Activated T-cell treated with anti-CD3 and anti-CD28 coated beads, Interleukin-2, amount 50 U/mL, for 48 hours (primary cell): ENCODE results near the gene AQP1.

ENCODE experiments used
- DNase-seq, 2 experiments: peaks; one replicate each; pipeline ENCODE4 v3.0.0-alpha.2; 2020

Gene AQP1

DNA sequence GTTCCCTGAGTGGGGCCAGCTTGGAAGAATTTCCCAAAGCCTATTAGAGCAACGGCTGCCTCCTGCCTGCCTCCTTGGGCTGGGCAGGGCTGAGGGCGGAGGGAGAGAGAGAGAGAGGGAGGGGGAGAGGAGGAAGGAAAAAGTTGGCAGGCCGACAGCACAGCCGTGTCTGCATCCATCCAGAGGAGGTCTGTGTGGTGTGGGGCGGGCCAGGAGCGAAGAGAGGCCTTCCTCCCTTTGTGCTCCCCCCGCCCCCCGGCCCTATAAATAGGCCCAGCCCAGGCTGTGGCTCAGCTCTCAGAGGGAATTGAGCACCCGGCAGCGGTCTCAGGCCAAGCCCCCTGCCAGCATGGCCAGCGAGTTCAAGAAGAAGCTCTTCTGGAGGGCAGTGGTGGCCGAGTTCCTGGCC, at the start of gene AQP1:
TSS of gene AQP1 (plus strand) at position 293 of the 409 bp plus-strand sequence. CDS start at position 350, 57 bp downstream.
- no peak for DNase-seq

DNA sequence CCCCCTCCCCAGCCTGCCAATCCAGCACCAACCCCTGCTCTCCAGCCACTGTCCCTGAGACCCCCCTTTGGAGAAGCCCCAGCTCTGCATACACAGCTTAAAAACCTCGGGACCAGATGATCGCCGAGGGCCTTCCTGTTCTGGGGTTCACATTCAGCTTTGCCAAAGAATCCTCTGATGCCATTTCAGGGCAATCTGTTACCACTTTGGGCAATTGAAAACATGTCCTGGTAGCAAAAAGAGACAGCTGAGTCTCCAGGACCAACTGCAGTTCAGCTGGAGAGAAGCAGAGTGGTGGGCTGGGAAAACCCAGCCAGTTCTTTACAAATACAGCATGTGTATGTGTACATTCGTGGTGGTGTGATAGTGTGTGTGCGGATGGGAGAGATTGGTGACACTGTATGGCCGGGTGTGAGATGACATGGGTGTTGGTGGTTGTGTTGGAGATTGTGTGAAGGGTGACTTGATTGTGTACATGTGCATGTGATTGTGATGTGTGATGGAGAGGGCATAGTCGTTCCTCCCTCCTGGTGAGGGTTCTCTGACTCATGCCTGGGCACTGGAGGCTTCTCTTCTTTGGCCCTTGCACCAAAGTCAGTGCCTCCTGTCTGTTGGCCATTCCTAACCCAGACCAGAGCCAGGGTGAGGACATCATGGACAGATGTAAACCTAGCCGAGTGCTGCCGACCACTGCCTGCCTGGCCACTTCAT, 48.5 kb upstream of the AQP1 start:
- DNase-seq = no peak

DNA sequence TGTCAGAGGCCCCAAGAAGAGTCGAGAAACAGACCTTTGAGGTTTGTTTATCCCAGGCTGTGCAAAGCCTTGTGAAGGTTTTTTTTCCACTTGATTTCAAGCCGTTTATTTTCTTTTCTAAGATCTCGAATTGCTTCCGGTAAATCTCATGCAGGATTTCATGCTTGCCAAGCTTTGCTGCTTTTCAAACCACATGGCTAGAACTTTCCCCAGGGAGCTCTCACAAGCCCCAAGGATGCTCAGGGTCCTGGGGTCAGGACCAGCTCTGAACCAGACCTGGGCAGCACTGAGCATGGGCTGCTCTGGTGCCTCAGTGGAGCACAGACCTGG, 48.0 kb upstream of the AQP1 start:
- no peak for DNase-seq

DNA sequence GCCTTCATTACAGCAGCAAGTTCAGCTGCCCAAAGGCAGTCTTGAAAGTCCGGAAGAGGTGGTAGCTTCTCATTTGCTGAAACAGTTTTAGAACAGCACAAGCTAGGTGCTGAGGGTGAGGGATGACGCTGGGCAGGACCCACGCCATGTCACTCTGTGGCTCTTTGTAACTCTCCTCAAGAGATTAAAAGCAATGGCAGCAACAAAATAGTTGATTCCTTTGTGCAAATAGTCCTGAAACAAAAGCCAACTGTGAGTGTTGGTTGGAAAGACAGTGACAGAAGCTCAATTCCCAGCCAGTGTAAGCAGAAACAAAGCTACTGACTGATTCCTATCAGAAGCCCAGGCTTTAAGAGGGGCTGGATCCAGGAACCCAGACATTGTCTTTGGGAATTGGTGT, 47.6 kb upstream of the AQP1 start:
- DNase-seq = no peak

DNA sequence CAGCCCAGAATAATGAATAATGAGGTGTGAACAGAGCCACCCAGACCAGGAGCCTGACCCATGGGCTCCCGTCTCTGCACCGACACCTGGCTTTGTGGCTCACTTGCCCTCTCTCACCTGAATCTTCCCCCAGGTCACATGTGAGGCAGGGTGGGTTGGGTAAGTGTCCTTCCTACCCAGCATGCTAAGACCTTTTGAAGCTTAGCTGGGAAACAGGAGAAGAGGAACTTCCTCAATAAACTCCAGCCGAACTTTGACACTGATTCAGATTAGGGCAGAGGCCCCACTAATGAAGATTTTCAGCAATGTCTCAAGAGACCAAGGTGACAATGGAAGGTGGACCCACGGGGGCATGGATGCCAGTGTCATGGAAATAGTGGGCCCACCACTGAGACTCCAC, 46.6 kb upstream of the AQP1 start:
- no peak for DNase-seq

DNA sequence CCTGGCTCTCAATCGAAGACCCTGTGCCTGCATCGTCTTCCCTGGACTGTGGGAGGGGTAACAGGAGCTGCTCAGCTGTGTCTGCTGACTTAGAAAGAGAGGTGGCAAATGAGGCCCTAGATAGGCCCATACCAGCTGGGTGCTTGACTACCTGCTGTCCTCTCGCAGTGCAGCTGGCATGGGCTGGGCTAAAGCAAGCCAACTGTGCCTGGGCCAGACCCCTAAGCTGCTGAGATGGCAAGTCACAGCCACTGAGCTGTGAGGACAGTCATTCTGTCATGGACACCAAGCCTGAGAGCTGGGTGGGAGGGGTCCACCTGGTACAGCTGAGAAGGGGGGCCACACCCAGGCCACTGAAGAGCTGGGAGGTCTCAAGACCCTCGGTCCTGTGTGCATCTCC, 45.8 kb upstream of the AQP1 start:
- no peak for DNase-seq

DNA sequence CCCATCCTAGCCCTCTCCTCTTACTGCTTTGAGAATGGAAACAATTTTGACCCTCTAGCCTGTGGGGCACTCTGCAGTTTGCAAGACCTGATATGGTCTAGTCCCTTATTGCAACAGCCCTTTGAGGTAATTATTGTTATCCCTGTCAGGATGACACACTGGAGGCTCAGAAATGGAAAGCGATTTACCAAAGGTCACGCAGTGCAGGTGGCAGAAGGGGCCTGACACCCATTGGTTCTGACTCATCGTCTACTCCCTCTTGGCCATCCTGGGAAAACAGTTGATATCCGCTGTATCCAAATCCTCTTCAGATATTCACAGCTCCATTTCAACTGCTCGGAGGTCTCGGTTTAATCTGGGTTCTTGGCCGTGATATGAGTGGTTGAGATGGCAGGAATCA, 44.7 kb upstream of the AQP1 start:
- no peak for DNase-seq

DNA sequence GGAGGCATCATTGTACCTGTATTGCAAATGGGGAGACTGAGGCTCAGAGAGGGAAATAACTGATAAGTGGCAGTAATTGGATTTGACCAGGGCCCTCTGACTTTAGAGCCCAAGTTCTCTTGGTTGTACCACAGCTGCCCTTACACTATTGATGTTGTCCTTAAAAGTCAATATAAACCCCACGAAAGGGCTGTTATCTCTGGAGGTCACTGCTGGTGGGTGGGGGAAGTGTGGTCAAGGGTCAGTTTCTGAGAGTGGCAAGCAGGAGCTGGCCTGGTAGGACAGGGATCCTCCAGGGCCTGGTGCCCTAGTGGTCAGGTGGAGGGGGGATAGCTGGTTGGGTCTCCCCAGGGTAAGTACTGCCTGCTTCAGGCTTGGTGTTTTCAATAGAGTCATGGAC, 44.2 kb upstream of the AQP1 start:
- DNase-seq = no peak

DNA sequence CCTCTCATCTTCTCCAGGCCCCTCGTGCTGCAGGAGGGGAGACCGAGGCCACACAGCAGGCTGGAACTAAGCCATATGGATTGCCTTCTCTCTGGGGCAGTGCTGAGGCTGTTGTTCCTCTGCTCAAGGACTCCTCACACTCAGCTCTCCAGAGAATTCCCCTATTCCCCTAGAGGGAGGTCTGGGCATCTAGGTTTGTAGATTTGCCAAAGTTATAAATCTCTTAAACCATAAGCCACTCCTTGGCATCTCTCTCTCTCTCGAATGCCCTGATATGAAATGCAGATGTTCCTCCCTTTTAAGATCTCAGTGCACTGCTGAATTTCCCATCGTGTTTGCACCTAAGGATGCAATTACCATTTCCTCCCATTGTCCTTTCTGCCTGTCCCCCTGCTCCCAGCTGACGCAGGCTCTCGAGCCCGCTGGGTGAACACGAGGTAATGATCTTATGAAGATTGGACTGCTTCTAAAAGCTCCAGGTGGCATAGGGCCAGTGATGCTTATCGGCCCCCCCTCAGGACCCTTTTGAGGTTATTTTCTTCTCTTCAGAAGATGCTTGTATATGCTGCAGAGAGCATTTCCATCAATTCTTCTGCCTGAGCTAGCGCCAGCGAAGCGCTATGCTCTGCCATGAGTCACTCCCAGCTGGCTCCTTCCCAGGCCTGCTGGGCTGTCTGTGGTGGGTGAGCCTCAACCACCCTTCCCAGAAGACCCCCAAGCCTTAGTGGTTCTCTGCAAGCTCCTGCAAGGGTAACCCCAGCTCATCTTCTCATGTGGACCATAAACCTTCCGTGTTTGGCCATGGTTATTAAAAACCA, 41.6 kb upstream of the AQP1 start:
- no peak for DNase-seq

DNA sequence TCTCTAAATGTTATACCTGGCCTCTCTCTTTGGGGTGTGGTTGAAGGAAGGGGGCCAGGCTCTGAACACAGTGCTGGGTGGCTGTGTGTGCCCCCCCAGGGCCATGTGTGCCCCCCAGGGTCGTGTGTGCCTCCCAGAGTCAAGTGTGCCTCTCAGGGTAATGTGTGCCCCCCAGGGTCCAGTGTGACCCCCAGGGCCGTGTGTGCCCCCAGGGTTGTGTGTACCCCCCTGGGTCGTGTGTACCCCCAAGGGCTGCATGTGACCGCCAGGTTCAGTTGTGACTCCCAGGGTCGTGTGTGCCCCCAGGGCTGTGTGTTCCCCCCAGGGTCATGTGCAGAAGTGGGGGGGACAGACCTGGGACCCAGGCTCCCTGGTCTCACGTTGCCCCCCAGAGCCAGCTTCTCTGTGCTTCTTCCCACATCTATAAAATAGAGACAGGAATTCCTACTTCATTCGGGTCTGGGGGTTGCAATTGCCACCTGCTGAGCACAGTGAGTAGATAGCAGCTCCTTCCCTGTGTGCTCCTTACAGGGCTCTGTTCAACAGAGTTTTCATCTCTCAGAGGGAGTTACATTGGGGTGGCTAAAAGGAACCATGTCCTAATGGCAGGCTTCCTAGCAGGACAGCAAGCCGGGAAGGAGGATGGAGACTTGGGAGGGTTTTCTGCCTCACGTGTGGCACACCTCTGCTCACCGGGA, 40.7 kb upstream of the AQP1 start:
- DNase-seq = no peak

DNA sequence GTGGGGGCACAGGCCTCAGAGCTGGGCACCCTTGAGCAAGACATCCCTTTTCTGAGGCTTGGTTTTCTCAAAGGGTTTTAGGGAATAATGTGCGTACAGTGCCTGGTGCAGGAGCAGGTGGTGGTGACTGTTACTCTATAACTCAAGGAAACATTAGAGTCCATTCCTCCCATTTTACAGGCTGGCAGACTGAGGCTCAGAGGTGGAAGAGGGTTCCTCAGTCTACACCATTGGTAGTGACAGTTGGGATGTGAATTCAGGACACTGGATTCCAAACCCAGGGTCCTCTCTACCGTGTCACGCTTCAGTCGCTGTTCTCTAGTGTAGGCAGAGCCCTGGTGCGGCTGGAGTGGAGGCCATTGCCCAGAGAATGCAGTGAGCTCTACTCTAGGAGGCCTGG, 40.0 kb upstream of the AQP1 start:
- DNase-seq = no peak

DNA sequence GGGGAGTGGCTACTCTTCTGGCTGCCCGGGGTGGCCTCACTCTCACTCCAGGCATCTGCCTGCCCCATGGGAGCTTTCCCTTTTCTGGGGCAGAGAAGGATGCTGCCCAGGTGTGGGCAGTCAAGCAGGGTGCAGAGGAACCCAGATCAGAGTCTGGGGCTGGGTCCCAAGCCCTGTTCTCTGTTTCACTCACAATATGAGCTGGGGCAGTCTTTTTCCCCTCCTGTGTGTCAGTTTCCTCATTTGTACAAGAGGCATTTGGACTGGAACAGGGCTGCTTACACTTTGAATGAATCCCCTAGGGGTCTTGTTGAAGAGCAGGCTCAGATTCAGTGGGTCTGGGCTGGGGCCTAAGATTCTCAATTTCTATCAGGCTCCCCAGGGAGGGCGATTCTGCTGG, 38.4 kb upstream of the AQP1 start:
- no peak for DNase-seq

DNA sequence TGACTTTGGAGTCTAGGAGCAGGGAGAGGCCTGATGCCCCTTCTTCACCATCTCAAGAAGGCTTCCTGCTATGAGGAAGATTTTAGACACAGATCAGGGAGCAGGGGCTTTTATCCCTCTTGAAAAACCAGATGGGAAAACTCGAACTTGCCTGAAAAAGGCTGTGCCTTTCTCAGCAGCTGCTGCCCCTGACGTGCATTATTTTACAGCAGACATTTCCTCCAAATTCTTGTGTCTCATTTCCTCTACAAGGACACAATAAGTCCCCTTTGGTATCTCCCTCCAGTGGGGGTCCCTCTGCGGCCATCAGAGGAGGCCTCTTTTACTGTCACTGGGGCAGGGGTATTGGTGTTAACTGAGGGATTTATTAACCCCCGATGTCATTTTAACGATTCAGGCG, 38.0 kb upstream of the AQP1 start:
- no peak for DNase-seq

DNA sequence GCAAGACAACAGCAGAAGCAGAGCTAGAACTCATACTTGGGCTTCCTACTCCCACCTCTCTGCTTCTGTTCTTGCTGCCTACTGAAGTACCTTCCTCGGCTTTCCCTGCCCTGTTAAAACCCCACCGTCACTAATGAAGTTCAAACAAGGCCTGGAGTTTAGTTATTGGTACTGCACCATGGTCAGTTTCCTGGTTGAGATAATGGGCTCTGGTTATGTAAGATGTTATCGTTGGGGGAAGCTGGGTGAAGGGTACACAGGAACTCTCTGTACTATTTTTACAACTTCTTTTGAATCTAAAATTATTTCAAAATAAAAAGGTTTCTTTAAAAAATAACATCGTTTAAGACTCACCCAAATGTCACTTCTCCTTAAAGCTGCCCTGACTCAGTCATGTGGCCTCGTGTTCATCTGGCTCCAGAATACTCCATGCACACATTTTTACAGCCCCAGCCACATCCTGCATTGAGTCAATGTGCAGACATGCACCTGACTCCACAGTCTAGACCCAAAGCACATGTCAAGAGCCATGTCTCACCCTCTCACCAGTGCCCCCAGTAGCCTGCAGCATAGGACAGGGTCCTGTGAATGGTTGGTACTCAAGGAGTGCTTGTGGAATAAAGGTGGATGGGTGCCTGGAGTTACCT, 36.9 kb upstream of the AQP1 start:
- DNase-seq = no peak

DNA sequence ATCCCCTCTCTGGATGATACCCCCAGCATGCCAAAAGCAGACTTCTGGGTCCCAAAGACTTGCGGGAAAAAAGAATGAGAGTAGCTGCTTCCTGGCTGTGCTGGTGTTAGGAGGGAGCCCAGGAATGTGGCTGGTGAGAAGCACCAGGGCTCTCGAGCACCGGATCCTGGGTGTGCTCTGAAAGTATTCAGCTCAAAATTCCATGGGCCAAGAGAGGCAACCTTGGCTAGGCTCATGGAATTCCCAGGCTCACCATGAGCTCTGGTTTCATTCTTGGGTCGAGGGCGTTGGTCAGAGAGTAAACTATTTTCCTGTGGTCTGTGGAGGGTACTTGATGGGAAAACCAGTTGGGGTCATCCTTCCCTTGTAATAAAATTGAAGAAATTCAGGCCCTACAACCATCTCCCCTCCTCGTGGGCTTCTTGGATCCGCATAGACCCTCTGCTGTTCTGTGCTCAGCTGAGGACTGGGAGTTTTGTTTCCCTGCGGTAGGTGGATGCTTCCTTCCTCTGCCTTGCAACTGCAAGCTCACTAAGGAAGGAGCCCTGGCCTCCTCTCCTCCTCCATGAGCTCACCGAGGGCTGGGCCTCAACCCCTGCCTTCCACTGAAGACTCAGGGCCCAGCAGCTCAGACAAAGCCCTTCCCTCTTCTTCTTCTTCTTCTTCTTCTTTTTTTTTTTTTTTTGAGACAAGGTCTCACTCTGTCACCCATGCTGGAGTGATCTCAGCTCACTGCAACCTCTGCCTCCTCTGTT, 34.5 kb upstream of the AQP1 start:
- no peak for DNase-seq

DNA sequence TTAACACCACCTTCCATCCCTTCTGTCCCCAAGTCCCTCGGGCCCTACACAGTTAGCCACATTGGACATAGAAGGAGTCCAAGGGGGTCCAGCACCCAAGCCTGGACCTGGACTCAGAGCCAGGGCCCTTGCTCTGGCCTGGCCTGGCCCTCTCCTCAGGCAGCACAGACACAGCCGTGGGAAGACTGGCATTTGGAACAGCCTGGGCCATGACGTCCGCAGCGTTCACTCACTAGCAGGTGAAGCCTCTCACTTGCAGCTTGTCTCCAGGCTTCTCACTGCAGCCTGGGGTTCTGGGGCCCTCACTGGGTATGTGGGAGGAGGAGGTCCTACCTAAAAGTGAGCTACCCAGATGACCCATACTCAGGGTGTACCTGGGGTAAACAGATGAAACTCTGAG, 33.7 kb upstream of the AQP1 start:
- DNase-seq = no peak

DNA sequence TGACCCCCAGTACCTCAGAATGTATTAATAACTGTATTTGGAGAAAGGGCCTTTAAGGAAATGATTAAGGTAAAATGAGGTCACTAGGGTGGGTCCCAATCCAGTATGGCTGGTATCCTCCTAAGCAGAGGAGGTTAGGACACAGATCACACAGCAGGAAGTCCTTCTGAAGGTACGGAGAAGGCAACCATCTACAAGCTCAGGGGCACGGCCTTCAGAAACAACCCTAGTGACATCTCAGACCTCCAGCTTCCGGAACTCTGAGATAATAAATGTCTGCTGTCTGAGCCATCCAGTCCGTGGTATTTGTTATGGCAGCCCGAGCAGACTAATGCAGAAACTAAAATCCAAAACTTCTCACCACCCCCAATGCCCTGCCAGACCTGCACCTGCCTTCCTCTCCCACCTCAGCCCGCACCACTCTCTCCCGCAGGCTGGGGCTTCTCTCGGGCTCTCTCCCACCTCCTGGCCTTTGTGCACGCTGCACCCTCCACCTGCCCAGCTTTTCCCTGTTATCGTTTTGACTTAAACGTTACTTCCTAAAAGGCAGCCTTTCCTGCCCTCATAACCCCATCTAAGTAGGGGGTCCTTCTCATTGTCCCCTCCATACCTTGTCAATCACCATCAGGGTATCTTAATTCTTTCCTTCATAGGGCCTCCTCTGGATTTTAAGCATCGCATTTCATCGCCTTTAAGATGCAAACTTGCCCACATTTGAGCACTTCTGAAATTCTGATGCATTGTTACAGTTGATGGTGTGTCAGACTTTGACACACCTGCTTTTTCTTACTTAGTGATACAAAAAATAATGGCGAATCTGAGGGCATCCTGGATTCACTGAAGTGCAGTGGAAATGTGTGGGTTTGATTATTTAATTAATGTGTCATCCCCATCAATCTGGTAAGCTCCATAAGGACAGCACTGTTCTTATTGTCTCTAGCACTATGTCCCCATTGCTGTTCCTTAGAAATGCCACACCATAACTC, 32.2 kb upstream of the AQP1 start:
- DNase-seq = no peak

DNA sequence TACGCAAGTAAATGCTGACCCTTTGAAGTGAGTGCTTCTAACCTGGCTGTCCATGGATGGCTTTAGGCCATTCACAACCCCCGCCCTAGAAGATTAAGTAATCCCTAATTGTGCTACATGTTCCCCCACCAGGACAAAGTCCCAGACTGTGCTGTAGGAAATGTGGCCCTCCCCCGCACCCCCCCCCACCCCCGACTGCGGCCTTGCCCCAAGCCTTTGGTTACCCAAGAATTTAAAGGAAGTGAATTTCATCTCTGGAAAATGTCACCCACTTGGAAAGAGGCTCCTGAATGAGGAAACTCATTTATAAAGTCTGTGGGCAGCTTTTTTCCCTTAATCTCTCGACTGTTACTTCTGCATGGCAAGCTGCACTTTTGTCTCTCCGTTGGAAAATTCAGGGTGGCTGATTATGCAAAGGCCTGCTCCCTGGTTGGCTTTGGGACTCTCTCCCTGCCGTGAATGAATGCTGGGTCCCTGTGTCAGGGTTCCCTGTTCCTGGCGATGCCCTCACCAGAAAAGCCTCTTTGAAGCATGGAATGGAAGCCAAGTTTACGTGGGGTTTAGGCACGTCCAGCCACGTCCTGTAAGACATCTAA, 31.4 kb upstream of the AQP1 start:
- no peak for DNase-seq

DNA sequence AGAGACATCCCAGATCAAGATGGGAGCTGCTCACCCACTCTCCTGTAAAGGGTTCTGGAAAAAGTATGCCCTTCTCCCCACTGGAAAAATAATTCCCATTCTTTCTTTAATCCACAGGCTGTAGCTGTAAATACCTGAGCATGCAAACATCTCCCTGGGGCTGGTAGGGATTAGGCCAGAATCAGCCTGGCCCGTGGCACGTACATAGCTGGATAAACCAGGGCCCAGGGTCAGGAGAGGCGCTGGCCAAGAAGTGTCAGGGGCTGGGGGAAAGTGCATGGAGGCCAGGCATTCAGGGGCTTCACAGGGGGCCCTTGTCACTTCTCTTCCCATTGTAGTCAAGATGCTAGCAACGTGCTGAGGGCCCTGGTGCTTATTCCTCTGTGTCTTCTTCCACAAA, 30.7 kb upstream of the AQP1 start:
- DNase-seq = no peak

DNA sequence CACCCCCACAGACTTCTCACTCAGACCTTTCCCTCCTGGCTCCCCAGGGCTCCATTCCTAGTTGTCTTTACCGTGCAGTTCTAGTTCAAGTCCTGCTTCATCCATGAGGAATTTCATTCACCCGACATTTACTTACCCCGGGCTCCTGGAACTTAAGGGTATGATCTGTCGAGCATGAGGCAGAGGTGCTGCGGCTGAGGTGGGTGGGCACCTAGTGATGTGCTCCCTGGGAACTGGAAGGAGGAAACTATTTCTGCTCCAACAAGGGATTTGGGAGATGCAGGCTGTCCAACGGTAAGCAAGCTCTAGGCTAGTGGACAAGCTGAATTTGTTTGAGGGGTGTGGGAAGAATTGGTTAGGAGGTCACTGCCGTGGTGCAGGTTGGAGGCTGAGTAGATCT, 30.2 kb upstream of the AQP1 start:
- DNase-seq = no peak

DNA sequence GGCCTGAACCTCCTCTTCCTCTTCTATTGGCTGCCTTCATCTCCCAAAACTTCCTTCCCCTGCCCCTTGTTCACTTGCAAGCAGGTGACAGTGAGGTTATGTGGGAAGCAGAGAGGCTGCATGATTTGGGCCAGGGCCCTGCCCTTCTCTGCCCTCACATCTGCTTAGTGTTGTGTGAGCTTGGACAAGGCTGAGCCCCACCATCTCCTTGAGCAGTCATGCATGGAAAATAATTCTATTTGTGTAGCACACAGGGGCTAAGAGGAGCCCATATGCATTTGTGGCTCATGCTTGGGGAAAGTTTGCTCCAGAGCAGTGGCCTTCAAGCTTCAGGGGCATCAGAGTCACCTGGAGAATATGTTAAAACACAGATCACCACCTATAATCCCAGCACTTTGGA, 26.8 kb upstream of the AQP1 start:
- no peak for DNase-seq
